GM18508 (cell line): ENCODE results near the gene GLA.

Experiments
- ATAC-seq: cut with Tn5 transposase; IDR thresholded peaks from one replicate; pipeline ENCODE4 v1.9.1; 2021; ENCODE audit warnings: moderate number of reproducible peaks; ENCODE audit not compliant: insufficient read depth, unreplicated experiment

Gene GLA

DNA sequence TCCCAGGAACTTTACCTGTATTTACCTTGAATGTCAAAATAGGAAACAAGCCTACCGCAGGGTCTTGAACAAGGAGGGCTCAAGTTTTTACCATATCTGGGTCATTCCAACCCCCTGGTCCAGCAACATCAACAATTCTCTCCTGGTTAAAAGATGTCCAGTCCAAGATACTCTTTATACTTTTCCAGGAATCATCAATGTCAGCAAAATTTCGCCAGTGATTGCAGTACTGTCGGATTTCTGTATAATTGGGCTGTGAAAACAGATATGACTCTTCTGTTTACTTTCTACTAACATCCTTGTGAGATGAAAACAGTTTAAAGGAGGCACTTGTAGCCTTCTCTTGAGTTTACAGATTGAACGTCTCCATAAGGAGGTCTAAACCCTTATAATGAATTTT, 9.0 kb downstream of the GLA start:
- ATAC-seq = no peak

- no peak for ATAC-seq
Measured at GRCh38 chrX:101397779-101398178, 9.9 kb downstream of the GLA start.

DNA sequence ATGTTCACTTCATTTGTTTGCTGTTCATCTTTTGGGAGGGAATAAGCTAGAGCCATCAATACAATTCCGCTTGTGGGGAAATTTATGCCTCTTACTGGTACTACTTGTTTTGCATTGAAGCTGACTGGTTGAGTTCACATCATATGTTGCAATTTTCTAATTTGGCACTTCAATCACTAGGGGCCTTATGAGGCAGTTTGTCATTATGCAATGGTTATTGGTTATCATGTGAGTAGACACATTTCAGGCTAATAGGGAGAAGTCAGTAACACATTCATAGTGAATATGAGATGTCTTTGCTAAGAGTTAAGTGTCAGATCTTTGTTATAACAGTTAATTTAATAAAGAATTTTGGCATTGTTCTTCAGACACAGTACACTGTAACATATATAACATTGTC, 11.9 kb downstream of the GLA start:
- ATAC-seq = no peak

DNA sequence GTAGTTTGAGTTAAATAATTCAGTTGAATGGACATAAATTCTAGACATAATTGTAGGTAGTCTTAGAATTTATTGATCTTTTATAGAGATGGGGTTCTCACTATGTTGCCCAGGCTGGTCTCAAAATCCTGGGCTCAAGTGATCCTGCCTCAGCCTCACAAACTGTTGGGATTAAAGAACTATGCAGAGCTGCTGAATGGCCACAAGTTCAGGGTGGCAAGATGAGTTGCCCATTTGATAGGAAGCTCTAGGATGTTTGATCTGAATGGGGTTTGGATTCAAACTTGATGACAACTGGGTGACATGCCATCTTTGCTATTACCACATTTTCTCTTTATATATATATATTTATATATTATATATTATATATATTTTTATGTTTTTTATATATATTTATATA, 13.4 kb downstream of the GLA start:
- ATAC-seq = no peak

- no peak for ATAC-seq
Measured at GRCh38 chrX:101393530-101394305, 14.0 kb downstream of the GLA start.

- ATAC-seq = no peak
Measured at GRCh38 chrX:101391831-101392230, 15.9 kb downstream of the GLA start.

DNA sequence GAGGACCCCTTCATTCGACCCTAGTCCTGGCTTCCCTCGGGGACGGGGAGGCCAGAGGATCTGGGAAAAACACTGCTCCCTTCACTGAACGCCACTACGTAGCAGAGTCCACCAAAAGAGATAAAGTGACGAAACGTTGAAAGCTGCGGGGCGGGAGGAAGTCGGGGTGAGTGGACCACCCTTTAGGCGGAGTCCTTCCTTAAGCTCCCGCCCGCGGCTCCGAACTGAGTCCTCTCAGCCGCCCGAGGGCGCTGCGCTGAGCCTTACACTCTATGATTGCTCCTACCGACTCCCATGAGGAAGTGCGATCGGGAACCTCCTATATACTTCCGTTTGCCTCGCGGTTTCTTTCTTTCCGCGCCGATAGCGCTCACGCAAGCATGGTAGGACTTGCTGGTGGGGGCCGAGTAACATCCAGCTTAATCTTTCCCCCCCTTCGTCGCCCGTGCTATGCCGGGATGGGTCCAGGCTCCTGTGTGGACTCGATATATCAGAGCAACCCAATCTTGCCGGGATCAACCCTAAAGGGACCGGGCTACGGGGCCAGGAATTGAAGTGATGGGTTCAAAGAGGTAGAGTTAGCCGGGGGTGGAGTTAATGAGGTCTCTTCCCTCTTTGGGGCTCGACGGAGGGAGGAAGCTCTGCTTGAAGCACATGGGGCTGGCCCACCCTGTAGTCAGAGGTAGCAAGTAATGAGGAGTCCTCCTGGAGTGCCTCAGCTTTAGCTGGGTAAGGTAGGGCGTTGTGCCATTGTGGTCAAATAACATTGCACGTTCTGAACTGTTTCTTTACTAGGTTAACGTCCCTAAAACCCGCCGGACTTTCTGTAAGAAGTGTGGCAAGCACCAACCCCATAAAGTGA, 16.8 kb downstream of the GLA start, which contains the start of gene RPL36A:
Gene RPL36A (plus strand): TSS at position 348 of the 862 bp plus-strand sequence. CDS start 33 bp downstream, at position 381.
- peak; percentile 45 for ATAC-seq

DNA sequence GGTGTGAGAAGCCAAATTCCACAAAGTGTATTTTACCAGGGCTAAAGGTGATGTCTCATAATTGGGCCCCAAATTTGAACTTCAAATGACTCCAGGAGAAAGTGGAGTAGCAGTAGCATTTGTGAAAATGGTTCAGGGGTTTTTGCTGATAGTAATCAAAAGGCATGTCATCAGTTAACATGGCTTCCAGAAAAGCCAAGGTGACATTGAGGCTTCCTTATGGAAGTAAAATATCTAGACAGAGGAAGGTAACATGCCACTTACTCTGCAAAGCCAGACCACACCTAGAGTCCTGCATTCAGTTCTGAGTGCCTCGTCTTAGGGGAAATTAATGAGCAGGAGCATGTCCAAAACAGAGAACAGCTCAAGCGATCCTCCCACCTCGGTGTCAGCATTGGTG, 19.1 kb downstream of the GLA start:
- ATAC-seq = no peak

- no peak for ATAC-seq
Measured at GRCh38 chrX:101386542-101386885, 21.2 kb downstream of the GLA start.

- ATAC-seq = peak; percentile 55
Measured at GRCh38 chrX:101385795-101386541, 21.8 kb downstream of the GLA start, which contains the start of gene BTK. BTK (minus strand) TSS chrX:101386191; CDS start chrX:101375284, 10,907 bp downstream.

- no peak for ATAC-seq
Measured at GRCh38 chrX:101385026-101385684, 22.6 kb downstream of the GLA start.

- peak; percentile 58 for ATAC-seq
Measured at GRCh38 chrX:101383679-101384205, 24.0 kb downstream of the GLA start.

DNA sequence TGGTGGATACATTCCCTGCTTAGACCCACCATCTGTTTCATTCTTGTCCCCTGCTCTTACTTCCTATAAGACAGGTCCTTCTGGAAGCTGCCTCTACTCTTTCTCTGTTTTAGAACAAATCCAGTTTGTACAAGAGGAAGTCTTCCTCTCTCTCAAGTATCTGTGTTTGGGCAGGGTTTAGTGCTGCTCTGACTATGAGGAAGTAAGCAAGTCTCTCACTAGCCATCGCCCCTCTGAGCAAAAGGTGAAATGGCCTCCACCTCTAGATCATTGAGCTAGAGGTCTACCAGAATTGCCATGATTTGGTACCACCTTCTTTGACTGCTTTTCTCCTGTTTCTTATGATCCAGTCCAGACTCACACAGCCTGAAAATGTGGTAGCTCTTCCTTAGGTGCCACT, 30.2 kb downstream of the GLA start:
- no peak for ATAC-seq

DNA sequence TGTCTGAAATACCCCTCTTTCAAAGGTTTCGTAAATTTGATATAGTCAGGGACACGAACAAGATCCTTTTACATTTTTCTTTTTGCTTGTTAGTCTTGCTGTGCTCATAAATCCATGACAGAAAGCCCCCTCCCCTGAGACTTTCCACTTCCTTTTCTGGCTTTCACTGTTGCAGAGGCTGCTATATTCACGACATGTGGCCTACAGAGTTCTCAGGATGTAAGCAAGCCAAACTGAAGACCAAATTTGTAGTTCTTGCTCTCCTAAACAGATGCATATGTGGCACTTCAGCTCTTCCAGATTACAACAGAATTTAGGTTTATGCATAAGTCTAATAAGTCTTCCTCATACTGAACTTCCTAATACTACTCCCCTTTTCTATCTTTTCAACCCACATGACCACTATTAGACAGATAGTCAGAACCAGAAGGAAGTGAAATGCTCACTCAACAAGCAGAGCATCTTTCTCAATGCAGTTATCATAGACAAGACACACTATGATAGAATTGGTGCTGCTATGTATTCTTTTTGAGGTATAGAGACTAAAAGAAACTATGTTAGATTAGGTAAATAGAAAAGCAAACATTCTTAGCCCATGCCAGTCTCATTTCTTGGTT, 36.7 kb downstream of the GLA start:
- no peak for ATAC-seq

DNA sequence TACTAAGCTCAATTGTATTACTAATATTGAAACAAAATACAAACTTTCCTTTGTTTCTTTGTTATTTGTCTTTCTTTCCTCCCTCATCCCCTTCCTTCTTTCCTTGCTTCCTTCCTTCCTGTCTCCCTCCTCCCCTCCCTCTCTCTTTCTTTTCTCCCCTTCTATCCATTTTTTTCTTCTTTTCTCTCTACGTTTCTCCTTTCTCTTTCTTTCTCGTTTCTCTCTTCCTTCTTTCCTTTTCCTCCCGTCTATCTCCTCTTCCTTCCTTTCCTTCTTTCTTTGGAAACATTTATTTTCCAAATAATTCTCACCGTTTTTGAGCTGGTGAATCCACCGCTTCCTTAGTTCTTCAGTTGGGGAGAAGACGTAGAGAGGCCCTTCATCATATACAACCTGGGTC, 38.0 kb downstream of the GLA start:
- ATAC-seq = no peak

GRCh38 chrX:101368800-101369199, 38.9 kb downstream of the GLA start:
- no peak for ATAC-seq

GRCh38 chrX:101365301-101365795, 42.4 kb downstream of the GLA start:
- ATAC-seq = no peak

DNA sequence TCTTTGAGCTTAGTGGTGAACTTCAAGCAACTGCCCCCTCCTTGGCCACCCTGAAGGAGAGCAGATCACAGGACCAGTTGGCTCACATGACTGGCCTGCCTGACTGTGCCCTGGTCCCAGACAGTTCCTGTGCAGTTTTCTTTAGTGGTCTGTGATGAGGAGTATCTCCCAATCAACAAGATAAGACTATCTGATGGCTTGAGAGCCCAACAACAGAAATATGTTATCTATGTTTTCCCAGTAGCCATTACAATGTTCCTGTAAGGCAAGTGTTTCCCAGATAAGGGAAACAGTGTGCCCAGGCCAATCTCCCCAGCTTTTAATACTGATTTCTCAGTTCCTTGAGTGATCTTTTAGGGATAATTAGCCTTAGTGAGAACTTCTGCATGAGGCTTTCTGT, 45.0 kb downstream of the GLA start:
- ATAC-seq = no peak

DNA sequence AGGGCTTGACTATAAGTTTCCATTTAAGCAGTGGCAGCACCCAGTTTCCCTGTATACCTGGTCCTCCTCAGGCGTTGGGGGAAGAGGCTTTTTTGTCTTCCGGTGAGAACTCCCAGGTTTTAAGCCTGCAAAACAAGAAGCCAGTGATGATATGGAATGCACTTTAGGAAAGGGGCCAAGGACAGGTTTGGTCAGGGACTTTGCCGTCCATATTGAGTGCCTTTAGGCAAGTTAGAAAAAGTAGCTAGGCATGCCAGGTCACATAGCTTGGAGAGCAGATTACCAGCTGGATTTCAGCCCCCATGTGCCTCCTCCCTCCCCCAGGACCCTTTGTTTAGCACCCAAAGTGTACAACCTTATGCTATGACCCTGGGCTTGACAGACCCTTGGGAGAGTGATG, 45.6 kb downstream of the GLA start:
- no peak for ATAC-seq
